GM19025 (cell line): ENCODE measurements around the gene DISC1.
"Not testable (repeated sequence)": the region's sequence is repeated elsewhere in the genome, so short reads cannot be mapped to it uniquely, and the experiment has no call there.

ENCODE experiments used
- ATAC-seq: cut with Tn5 transposase; IDR thresholded peaks from one replicate; pipeline ENCODE4 v1.9.1; 2021; ENCODE audit warnings: mild to moderate bottlenecking, low read depth, moderate library complexity; ENCODE audit not compliant: unreplicated experiment

DISC1 gene

DNA sequence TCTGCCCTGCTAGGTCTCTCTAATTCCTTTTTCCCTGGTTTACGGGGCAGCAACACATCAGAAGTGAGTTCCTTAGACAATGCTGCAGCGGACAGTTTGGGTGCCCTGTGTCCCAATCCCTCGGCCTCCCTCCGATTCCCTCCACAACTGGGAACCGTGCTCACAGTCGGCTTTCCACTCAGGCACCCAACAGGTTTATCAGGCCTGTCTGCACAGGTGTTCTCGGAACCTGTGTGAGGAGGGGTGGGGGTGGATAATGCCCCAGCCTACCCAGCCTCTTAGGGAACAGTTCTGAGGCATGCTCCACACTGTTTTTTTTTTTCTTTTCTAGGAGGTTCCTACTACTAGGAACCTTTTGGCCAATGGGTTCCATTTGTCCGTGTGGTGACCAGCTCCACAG lies 131.2 kb downstream of the DISC1 start:
- ATAC-seq = no peak

DNA sequence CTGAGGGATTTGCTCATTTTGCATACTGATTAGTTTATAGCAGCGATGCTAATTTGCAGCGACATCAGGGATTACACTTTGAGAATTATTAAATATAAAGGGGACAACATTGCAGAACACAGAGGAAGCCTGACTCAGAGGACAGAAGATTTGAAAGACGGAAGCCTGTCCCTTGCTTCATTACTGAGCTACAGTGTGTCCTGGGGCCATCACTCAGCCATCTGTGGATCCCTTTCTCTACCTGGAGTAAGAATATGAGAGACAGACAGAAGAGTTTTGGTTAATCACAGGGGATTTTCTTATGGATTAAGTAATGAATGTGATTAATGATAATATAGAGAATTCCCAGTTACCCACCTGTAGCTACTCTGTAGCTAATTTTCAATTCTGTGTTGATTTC lies 134.7 kb downstream of the DISC1 start:
- no peak for ATAC-seq

DNA sequence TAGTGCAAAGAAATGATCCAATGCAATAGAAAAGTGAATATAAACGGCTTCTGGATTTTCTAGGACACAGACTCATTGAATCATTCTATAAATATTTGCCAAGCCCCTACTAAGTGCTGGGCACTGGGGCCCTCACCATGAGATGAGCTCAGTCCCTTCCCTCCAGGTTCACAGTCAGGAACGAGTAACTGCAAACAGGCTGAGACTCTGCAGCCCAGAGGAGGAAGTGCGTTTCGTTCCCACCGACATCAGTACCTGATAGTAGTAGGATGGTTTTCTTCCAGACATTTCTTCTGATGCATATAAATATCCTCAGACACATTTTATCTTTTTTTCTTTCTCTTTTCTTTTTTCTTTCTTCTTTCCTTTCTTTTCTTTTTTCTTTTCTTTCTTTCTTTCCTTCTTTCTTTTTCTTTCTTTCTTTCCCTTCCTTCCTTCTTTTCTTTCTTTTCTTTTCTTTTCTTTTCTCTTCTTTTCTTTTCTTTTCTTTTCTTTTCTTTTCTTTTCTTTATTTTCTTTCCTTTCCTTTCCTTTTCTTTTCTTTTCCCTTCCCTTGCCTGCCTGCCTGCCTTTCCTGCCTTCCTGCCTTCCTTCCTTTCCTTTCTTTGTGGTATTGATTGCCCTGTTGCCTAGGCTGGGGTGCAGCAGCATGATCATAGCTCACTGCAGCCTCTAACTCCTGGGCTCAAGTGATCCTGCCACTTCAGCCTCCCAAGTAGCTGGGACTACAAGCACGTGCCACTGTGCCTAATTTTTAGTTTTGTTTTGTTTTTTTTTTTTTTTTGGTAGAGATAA lies 135.4 kb downstream of the DISC1 start:
- no peak for ATAC-seq

DNA sequence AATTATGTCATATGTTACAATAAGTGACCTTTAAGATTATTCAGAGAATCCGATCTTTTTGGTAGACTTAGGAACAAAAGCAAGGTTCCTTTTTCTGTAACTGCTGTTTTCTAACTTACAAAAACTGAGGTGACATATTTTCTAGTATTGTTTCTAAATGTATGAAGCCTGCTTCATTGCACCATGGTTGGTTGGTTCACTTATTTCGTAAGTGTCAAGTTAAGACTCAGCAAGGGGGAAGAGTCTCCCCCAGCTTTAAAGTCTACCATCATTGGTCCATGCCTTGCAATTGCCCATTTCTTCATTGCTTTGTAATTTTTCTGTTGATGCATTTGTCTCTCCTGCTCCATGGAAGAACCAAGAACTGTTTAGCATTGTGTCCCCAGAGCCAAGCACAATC lies 136.9 kb downstream of the DISC1 start:
- ATAC-seq = no peak

DNA sequence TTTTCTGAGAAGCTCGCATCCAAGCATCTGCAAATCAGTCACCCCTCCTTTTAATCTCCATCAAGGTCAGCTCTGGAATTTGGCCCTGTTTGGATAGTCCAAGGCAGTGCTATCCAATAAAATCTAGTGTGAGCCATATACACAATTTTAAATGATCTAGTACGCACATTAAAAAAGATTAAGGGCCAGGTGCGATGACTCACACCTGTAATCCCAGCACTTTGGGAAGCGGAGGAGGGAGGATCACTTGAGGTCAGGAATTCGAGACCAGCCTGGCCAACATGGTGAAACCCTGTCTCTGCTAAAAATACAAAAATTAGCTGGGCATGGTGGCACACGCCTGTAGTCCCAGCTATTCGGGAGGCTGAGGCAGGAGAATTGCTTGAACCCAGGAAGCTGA lies 139.2 kb downstream of the DISC1 start:
- not testable (repeated sequence) for ATAC-seq

DNA sequence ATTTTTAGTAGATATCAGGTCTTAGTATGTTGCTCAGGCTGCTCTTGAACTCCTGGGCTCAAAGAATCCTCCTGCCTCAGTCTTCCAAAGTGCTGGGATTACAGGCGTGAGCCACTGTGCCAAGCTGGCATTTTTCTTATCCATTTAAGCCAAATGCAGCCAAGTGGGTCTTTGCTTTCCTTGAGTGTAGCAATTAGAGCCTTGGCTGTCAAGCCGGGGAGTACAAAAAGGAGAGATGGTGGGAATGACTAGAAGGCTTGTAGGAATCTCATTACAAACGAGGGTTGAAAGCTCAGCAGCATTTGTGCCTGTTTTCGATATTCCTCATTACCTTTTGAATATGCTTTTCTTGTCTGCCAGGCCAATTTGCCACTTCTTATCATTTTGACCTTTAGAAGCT lies 140.9 kb downstream of the DISC1 start:
- ATAC-seq = no peak

DNA sequence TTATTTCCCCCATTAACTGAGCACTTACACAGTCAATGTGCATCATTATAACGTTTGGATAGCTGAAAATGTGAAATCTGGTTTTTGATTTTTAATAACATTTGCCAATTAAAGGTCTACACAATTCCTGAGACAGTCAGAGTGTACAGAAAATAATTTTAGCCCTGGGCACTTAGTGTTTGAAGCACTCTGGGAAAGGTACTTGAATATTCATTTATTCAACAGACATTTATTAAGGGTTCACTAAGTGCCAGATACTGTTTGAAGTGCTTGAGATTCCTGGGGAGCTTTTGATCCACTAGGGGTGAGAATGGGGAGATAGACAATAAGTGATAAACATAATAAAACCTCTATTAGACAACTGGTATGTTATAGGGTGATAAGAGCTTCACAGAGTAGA lies 141.8 kb downstream of the DISC1 start:
- no peak for ATAC-seq

DNA sequence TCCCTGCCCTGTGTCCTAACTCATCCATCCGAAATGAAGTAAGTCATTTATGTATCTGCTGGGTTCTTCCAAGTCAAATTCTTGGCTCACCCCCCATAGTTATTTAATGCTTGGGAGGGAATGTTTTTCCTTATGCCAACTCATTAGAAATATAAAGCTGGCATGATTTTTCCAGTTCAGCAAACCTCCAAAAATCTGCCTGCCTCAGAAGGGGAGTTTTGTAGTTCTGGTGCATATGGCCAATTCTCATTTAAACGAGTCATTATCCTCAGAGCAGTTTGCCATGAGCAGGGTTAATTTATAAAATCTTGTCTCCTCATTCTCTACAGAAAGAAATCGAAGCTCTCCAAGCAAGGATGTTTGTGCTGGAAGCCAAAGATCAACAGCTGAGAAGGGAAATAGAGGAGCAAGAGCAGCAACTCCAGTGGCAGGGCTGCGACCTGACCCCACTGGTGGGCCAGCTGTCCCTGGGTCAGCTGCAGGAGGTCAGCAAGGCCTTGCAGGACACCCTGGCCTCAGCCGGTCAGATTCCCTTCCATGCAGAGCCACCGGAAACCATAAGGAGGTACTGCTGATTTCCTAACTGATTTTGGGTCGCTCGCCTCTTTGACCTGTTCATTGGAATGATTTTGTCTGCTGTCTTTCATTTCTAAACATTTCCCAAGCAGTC lies 144.1 kb downstream of the DISC1 start:
- no peak for ATAC-seq

DNA sequence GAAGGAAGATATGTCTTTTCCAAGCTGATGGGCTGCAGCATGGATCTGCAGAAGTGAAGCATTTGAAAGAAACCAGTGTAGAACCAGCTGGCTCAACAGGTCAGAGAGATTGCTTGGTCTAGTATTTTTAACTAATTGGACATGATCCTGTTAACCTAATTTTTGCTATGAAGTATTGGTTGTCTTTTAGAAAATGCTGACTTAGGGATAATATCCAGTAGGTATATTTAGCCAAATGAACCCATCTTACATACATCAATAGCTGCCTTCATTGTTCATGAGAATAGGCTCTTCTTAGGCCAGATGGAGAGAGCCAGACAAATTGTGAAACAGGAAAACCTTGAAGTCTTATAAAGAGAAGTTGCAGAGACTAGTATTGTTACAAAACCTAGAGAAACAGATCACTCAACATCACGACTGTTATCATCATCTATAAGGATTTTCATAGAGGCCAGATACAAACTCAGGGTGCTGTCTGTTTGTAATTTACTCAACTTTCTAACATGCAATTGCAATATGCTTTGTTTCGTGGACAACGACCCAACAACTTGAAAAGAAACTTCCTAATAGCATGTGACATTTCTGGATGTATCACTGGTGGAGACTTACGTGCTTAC lies 148.2 kb downstream of the DISC1 start:
- ATAC-seq = no peak

DNA sequence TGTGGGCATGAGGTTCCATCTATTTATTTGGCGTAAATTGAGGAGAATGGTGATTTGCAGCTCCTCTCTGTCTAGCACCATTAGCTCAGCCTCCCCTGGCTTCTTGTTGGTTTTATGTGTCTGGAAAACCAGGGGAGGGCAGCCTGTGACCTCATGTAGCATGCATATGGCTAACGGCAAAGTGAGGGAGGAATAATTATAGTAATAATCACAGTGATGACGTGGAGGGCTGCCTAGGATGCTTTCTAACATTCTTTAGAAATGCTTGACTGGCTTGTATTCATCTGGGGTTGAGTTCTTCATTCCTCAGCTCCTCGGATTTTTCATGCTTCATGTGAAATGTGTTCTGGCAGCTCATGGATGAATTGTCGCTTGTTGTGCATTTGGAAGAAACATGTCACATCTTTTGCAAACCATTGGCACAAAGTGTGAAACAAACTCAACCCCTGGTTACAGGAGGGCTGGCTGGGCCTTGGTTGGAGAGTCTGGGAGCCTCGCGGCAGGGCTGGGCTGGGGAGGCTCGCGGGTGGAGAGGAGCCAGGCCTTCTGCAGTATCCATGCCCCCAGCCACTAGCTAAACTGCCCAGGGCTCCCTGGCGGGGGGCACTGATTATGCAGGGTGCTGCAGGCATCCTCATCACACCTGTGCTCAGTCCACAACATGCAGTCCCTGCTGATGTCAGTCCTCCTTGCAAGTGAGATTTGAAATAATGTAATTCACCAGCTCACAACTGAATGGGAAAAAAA lies 149.6 kb downstream of the DISC1 start:
- no peak for ATAC-seq

DNA sequence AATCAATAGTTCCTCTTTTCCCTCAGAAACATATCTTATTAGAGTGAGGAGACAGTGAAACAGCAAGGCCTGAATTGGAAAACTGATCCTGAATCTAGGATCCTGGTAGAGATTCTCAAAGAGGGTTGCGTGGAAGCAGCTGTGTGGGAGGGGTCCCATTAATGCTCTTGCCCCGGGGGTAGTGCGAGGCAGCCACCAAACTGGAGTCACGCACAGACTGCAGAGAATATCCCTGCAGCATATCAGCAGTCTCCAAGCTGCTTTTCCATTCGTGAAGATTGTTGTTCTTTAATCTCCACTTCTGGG lies 150.1 kb downstream of the DISC1 start:
- ATAC-seq = no peak

DNA sequence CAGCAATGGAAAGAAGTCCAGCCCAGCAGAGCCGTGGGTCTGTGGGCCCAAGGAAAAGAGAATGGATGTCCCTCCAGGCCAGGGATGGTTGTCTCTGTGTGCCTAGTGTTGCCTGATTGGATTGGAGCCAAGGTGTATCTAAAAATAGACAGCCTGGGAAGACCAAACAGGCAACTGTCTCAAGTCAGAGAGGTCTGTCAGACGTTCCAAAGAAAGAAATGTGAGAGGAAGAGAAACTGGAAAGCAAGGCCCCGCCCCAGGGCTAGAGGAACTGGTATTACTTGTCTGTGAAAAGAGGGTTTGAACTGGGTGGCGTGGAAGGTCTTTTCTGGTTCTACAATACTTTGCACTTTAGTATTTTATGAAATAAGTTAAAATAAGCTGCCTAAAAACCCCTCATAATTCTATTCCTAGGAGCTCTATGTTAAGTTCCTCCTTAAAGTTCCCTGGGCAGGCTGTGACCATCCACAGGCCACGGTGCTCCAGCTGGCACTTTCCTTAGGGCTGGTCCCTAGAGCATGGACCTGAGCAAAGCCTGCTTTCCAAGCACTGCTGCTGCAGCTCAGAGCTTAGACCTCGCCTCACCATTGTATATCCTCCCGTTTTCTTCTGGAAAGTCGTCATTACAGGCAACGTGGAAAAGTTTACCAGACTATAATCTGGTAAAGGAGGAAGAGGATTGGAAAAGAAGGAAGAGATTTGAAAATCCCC lies 151.6 kb downstream of the DISC1 start:
- ATAC-seq = no peak

DNA sequence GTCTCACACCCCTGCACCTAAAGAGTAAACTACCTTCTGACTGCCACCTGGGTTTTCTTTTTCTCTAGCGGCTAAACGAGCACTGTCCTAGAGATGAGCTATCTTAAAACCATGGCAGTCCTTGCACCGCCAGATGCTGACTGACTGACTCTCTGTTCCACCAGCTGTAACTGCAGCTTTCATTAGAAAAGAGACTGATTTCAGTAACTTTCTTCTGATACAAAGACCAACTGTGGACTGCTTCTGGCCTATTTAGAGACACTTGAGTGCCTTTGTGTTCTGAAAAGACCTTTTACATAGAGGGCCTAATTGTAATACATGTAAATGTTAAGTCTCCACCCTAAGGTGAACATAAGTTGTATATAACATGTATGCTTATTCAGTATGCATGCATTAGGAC lies 152.5 kb downstream of the DISC1 start:
- no peak for ATAC-seq

DNA sequence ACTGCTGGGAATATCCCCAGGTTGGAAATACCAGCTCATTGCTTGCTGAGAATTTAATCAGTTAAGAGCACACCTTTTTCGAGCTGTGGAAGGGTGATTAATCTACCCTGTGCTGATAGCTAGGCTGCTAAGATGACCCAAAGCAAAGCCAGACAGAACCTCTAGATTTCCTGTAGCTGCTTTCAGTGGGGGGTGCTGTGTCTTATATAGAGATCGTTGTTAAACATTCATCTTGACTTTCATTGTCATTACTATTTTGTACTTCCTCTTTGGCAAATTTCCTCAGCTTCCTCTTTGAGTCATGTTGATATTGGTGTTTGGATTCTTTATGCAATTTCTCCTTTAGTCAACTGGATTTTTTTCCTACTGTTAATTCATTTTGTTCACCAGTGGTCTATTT lies 155.3 kb downstream of the DISC1 start:
- ATAC-seq = no peak

DNA sequence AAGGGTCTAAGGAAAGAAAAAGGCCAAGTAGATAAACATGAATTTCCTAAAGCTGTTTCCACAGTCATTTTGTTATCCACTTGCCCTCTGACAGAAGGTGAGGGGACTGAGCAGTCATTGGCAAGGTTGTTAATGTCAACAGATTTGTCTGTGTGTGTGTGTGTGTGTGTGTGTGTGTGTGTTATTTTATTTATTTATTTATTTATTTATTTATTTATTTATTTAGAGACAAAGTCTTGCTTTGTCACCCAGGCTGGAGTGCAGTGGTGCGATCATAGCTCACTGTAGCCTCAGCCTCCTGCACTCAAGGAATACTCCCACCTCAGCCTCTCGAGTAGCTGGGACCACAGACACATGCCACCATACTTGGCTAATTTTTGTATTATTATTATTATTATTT lies 158.5 kb downstream of the DISC1 start:
- ATAC-seq = not testable (repeated sequence)

DNA sequence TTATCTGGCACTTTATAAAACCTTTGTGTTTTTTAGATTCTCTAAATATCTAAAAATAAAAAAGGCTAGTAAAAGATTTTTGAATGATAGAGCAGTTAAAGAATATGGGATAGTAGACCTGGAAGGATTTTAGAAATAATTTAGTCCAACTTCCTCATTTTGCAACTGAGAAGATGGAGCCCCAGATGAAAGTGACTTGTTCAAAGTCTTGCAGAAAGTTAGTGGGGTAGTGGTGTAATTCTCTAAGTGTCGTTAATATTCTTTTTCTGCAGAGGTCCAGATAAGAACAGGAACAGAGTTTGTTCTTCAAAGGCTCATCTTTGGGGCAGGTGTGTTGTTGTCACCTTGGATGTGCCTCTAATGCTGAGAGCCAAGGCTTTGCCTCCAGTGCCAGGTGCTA lies 159.5 kb downstream of the DISC1 start:
- no peak for ATAC-seq

DNA sequence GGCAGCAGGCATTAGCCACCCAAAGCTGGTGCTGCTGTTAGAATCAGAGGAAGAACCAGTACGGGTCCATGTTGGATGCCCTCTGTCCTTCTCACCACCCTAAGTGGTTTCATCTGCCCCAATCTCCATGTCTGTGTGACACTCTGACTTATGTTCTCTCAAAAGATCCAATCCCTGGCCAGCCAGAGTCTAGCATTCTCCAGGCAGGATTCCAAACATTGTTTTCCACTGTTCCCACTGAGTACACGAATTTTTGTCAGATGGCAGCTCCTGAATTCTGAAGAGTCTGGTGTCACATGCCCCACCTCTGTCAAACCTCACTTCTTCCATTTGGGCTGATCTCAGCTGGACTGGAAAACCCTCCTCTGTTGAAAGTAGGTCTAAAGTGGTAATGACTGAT lies 166.0 kb downstream of the DISC1 start:
- ATAC-seq = no peak

DNA sequence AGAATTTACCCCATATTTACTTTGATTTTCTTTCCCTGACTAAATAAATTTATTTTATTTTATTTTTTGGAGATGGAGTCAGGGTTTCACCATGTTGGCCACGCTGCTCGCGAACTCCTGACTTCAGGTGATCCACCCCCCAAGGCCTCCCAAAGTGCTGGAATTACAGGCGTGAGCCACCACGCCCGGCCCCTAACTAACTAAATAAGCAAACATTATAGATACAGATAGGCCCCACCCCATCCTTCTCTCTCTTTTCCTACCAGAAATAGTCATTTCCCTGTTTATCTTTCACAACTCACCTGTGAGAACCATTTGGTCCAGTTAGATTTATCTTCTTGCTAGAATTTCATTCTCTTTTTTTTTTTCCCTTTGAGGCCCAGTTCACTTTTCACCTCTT lies 167.3 kb downstream of the DISC1 start:
- no peak for ATAC-seq

DNA sequence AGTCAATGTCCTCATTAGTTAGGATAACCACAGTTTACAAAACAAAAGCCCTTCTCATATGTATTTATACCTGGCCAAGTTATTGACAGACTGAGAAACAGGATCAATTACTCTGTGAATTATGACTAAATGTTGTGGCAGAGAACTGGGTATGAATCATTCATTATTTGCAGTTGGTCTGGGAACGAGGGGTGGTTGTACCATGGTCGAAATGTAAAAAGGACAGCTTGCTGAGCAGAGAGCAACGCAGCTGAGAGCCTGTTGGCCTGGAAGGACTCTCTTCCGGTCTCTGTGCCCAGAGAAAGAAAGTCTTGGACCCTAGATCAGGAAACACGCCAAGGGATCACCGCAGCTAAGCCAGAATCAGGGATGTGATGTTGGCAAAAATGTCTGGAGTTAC lies 169.6 kb downstream of the DISC1 start:
- no peak for ATAC-seq

DNA sequence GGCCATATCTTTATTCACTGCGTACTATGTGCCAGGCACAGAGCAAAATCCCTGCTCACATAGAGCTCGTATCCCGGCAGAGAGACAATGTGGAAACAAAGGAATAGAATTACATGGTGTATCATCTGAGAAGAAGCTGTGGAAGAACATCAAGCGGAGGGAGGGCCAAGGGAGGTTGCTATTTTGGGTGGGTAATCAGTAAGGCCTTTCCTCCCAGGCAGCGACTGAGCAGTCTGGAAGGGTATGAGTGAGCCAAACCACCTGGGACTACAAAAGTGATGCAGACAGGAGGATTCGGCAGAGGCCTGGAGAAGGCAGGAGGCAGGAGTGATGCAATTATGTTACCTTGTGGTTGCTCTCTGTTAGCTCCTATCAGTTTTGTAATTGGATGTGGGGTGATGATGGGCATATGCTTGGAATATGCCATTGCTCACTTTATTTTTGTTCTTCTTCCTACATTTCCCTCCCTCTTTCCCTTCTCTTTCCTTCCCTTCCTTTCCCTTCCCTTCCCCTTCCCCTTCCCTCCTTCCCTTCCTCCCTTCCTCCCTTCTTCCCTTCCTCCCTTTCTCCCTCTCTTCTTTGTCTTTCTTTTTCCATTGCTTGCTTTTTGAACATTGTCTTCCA lies 172.9 kb downstream of the DISC1 start:
- no peak for ATAC-seq
